IMR-90 (cell line): ENCODE measurements around the gene ATP2A3. TPM values are rescaled to one million over a fixed set of nuclear protein-coding genes. Genes with fewer than 3 reads are reported as not detected.

Experiments
- ATAC-seq: fragments of 200-7000 bp; cut with Tn5 transposase; 2 replicates; pipeline ENCODE4 v1.9.1; 2020; ENCODE audit warnings: low read depth, mild to moderate bottlenecking, moderate library complexity
- BruUV-seq: library from RNA; stranded (reverse); fragments of 400-500 nt; replicated peaks from 2 replicates; lab custom pipeline; 2021; lab: Mats Ljungman, UMichigan
- CTCF ChIA-PET: fragments of 300-600 bp; formaldehyde crosslinking; extraction: SDS; loops from one replicate; lab custom pipeline; 2021; ENCODE audit warnings: antibody characterized with exemption; lab: Yijun Ruan, JAX
- POLR2A ChIA-PET: fragments of 300-600 bp; sonication (Branson Sonifier 250); formaldehyde crosslinking; loops from one replicate; lab custom pipeline; 2022; ENCODE audit warnings: antibody characterized with exemption; ENCODE audit not compliant: unreplicated experiment; lab: Charles Lee
- DNase-seq: peaks from one replicate; pipeline ENCODE4 v3.0.0; 2013
- H2AFZ ChIP-seq: replicated peaks from 2 replicates; pipeline ENCODE3; 2013; ENCODE audit warnings: low read length, mild to moderate bottlenecking; ENCODE audit not compliant: poor library complexity
- H2AK5ac ChIP-seq: 2 replicates; pipeline ENCODE4 v1.6.1; 2013; ENCODE audit warnings: low read depth, low read length, inconsistent platforms
- H2AK9ac ChIP-seq: replicated peaks from 2 replicates; pipeline ENCODE3; 2013; ENCODE audit warnings: mild to moderate bottlenecking, low read depth, low read length, moderate library complexity; ENCODE audit not compliant: poor library complexity
- H2BK120ac ChIP-seq: 2 replicates; pipeline ENCODE4 v1.6.1; 2013; ENCODE audit warnings: low read depth, low read length, inconsistent platforms
- H2BK15ac ChIP-seq: 3 replicates; pipeline ENCODE4 v1.6.1; 2013; ENCODE audit warnings: low read depth, low read length, inconsistent platforms
- H2BK20ac ChIP-seq: 2 replicates; pipeline ENCODE4 v1.6.1; 2013; ENCODE audit warnings: low read depth, mild to moderate bottlenecking, inconsistent platforms, low read length, moderate library complexity
- H2BK5ac ChIP-seq: 2 replicates; pipeline ENCODE4 v1.6.1; 2013; ENCODE audit warnings: mild to moderate bottlenecking, low read depth, low read length, inconsistent platforms; ENCODE audit not compliant: poor library complexity, severe bottlenecking
- H3K14ac ChIP-seq: replicated peaks from 2 replicates; pipeline ENCODE4 v1.6.1; 2013; ENCODE audit warnings: low read depth, low read length, inconsistent platforms
- H3K18ac ChIP-seq: 2 replicates; pipeline ENCODE4 v1.6.1; 2013; ENCODE audit warnings: low read depth, low read length, control low read depth
- H3K23ac ChIP-seq: 2 replicates; pipeline ENCODE4 v1.6.1; 2013; ENCODE audit warnings: low read depth, low read length, inconsistent platforms
- H3K27ac ChIP-seq: 2 replicates; pipeline ENCODE4 v1.5.1; 2013; ENCODE audit warnings: mild to moderate bottlenecking, control low read depth, low read length; ENCODE audit not compliant: insufficient read depth
- H3K27me3 ChIP-seq: 2 replicates; pipeline ENCODE4 v1.6.1; 2013; ENCODE audit warnings: low read length; ENCODE audit not compliant: control insufficient read depth, insufficient read depth
- H3K36me3 ChIP-seq: 2 replicates; pipeline ENCODE4 v1.6.1; 2013; ENCODE audit warnings: low read length, mixed read lengths; ENCODE audit not compliant: control insufficient read depth, insufficient read depth
- H3K4ac ChIP-seq: 2 replicates; pipeline ENCODE4 v1.6.1; 2013; ENCODE audit warnings: low read depth, low read length, inconsistent platforms
- H3K4me1 ChIP-seq: 2 replicates; pipeline ENCODE4 v1.6.1; 2013; ENCODE audit warnings: low read length, mixed read lengths; ENCODE audit not compliant: control insufficient read depth, insufficient read depth
- H3K4me2 ChIP-seq: 2 replicates; pipeline ENCODE4 v1.6.1; 2013; ENCODE audit warnings: low read depth, mild to moderate bottlenecking, control low read depth, low read length, moderate library complexity
- H3K4me3 ChIP-seq: 2 replicates; pipeline ENCODE4 v1.5.1; 2013; ENCODE audit warnings: low read depth, mild to moderate bottlenecking, control low read depth, low read length, moderate library complexity; ENCODE audit not compliant: insufficient read depth
- H3K56ac ChIP-seq: 2 replicates; pipeline ENCODE4 v1.6.1; 2013; ENCODE audit warnings: low read length, inconsistent platforms; ENCODE audit not compliant: insufficient read depth; ENCODE audit errors: extremely low read depth
- H3K79me1 ChIP-seq, 2 experiments: 2 replicates each; pipeline ENCODE4 v1.6.1; 2013; ENCODE audit warnings: low read length in 2 of 2, inconsistent platforms in 1 of 2, low read depth in 1 of 2
- H3K9ac ChIP-seq: 2 replicates; pipeline ENCODE4 v1.6.1; 2013; ENCODE audit warnings: low read depth, low read length, control low read depth
- H3K9me1 ChIP-seq: 2 replicates; pipeline ENCODE4 v1.6.1; 2013; ENCODE audit warnings: low read length, inconsistent platforms; ENCODE audit not compliant: insufficient read depth
- H3K9me3 ChIP-seq: 2 replicates; pipeline ENCODE4 v1.6.1; 2013; ENCODE audit warnings: low read length; ENCODE audit not compliant: control insufficient read depth, insufficient read depth
- H4K20me1 ChIP-seq: 2 replicates; pipeline ENCODE4 v1.6.1; 2013; ENCODE audit warnings: low read length, inconsistent platforms; ENCODE audit not compliant: insufficient read depth
- H4K5ac ChIP-seq: 2 replicates; pipeline ENCODE4 v1.6.1; 2013; ENCODE audit warnings: mild to moderate bottlenecking, low read depth, low read length, control low read depth
- H4K8ac ChIP-seq, 2 experiments: 2 replicates each; pipeline ENCODE4 v1.6.1; 2013; ENCODE audit warnings: low read depth in 2 of 2, low read length in 2 of 2, control low read depth in 1 of 2, inconsistent platforms in 1 of 2
- H4K91ac ChIP-seq: 2 replicates; pipeline ENCODE4 v1.6.1; 2013; ENCODE audit warnings: low read depth, low read length, inconsistent platforms; ENCODE audit not compliant: insufficient read depth
- BHLHE40 ChIP-seq: fragments of 150-350 bp; IDR thresholded peaks from 2 replicates; pipeline ENCODE4 v1.6.1; 2016; ENCODE audit warnings: mild to moderate bottlenecking, low read depth, low read length
- CEBPB ChIP-seq: IDR thresholded peaks from 2 replicates; pipeline ENCODE4 v1.6.1; 2012; ENCODE audit warnings: low read depth, low read length, improper control_type of control experiment
- CHD1 ChIP-seq: IDR thresholded peaks from 2 replicates; pipeline ENCODE4 v1.6.1; 2012; ENCODE audit warnings: low read depth, low read length, improper control_type of control experiment
- MAFK ChIP-seq: IDR thresholded peaks from 2 replicates; pipeline ENCODE4 v1.6.1; 2012; ENCODE audit warnings: low read depth, low read length, improper control_type of control experiment
- NFE2L2 ChIP-seq: fragments of 150-350 bp; IDR thresholded peaks from 2 replicates; pipeline ENCODE4 v1.6.1; 2016; ENCODE audit warnings: low read depth, mild to moderate bottlenecking, low read length
- POLR2A ChIP-seq: IDR thresholded peaks from 2 replicates; pipeline ENCODE4 v1.6.1; 2012; ENCODE audit warnings: mild to moderate bottlenecking, low read depth, low read length
- RAD21 ChIP-seq: IDR thresholded peaks from 2 replicates; pipeline ENCODE4 v1.6.1; 2012; ENCODE audit warnings: low read length, improper control_type of control experiment
- RFX5 ChIP-seq: IDR thresholded peaks from 2 replicates; pipeline ENCODE4 v1.8.0; 2012; ENCODE audit warnings: low read depth, mild to moderate bottlenecking, low read length, moderate library complexity
- SMC3 ChIP-seq: fragments of 150-350 bp; IDR thresholded peaks from 2 replicates; pipeline ENCODE4 v1.6.1; 2016; ENCODE audit warnings: low read depth, mild to moderate bottlenecking, antibody characterized with exemption, low read length, moderate library complexity
- WGBS, 2 experiments: methylation state at CpG; one replicate each; pipeline versions ENCODE4 v1.1.5 to v1.1.7; 2013; ENCODE audit warnings: missing lambda C conversion rate in 2 of 2; ENCODE audit not compliant: insufficient read length in 1 of 2; ENCODE audit errors: extremely low coverage in 2 of 2; 5-methylcytosine and 5-hydroxymethylcytosine counted together
- dilution Hi-C: fragments of 300-500 bp; cut with HindIII; formaldehyde crosslinking; loops from one replicate; pipeline ENCODE4 v1.14.3; 2018; ENCODE audit warnings: low sequenced_read_pairs; ENCODE audit not compliant: unreplicated experiment
- in situ Hi-C: fragments of 300-500 bp; cut with MboI; formaldehyde crosslinking; loops from 3 replicates; pipeline ENCODE4 v1.14.3; 2019; ENCODE audit warnings: low sequenced_read_pairs, inconsistent platforms, mixed read lengths
- intact Hi-C: fragments of 100-400 bp; cut with micrococcal nuclease; formaldehyde crosslinking; loops from 2 replicates; pipeline ENCODE4 v1.10.0; 2022
- polyA plus RNA-seq, 3 experiments: library from polyadenylated mRNA; depleted of rRNA; stranded (reverse); fragments of >200 nt; gene quantifications; 2 replicates each; pipeline ENCODE4 v1.2.3, GENCODE V29; 2012; ENCODE audit warnings: low replicate concordance in 1 of 3
- total RNA-seq: library from RNA; depleted of rRNA; stranded (reverse); fragments of >200 nt; gene quantifications from 2 replicates; pipeline ENCODE4 v1.2.3, GENCODE V29; 2012
- TF ChIP-seq, protein P1 (sequence below): conservative IDR thresholded peaks from 2 replicates; pipeline ENCODE4 v1.5.1; 2012; ENCODE audit warnings: mild to moderate bottlenecking, low read depth, low read length, improper control_type of control experiment
- TF ChIP-seq, protein P2 (sequence below): fragments of 150-350 bp; IDR thresholded peaks from 2 replicates; pipeline ENCODE4 v1.6.1; 2016; ENCODE audit warnings: low read depth, mild to moderate bottlenecking, low read length, moderate library complexity, borderline replicate concordance
- TF ChIP-seq, protein P3 (sequence below): fragments of 150-350 bp; IDR thresholded peaks from 2 replicates; pipeline ENCODE4 v1.6.1; 2017; ENCODE audit warnings: mild to moderate bottlenecking, antibody characterized with exemption, low read length, low read depth

Gene ATP2A3
- total and polyA plus RNA-seq, 2 of the 4 experiments (the other 2 are of a cell fraction) = 0.18 to 0.63 TPM

DNA sequence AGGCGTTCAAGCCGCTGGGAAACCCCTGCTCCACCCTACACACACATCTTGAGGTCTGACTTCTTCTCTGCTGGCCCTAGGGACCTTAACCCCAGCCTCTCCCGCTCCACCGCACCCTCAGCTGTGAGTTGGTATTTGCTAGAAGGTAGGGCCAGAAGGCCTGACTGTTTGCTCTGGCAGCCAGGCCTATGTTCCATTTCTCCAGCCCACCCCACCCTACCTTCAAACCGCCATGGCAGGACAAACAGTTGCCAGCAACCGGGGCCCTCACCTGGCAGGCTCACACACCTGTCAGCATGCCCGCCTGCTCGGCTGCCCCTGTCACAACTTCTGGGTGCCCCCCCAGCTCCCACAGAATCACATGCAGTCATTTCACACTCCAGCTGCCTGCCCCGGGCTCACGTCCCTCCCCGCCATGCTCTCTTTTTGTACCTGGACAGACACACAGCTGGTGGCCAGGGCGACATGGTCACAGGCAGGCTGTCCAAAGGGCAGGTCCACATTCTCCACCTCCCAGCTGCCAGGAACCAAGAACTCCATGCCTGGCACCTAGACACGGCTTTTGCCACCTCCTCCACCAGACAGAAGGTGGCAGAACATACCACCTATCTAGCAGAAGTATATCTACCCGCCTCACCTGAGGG lies 2.6 kb upstream of the ATP2A3 start:
- intact Hi-C loops = no loop called here
- dilution Hi-C loops = no loop called here
- no peak overlapping the region for H4K5ac ChIP-seq
- H2AK5ac ChIP-seq = no peak overlapping the region
- no peak overlapping the region for H2AFZ ChIP-seq
- ChIA-PET CTCF (no interaction called here), POLR2A (no interaction called here)
- no peaks in the 10 kb centered on the region for H3K9me3 ChIP-seq
- DNase-seq = no peak
- in situ Hi-C loops = no loop called here
- H4K8ac ChIP-seq = no peak overlapping the region
- no peak overlapping the region for H3K4me3 ChIP-seq
- ATAC-seq = no peak
- peaks cover 60% of the 10 kb centered on the region for H3K27me3 ChIP-seq
- no TSS peak for BruUV-seq
- H4K91ac ChIP-seq = no peak overlapping the region
- no peak overlapping the region for H3K18ac ChIP-seq
- no peak for TF ChIP-seq MAFK
- no peak for TF ChIP-seq BHLHE40
- no peak for TF ChIP-seq RFX5
- TF ChIP-seq POLR2A = no peak
- TF ChIP-seq RAD21 = no peak
- no peak for TF ChIP-seq SMC3
- no peak for TF ChIP-seq NFE2L2
- TF ChIP-seq, protein P1, sequence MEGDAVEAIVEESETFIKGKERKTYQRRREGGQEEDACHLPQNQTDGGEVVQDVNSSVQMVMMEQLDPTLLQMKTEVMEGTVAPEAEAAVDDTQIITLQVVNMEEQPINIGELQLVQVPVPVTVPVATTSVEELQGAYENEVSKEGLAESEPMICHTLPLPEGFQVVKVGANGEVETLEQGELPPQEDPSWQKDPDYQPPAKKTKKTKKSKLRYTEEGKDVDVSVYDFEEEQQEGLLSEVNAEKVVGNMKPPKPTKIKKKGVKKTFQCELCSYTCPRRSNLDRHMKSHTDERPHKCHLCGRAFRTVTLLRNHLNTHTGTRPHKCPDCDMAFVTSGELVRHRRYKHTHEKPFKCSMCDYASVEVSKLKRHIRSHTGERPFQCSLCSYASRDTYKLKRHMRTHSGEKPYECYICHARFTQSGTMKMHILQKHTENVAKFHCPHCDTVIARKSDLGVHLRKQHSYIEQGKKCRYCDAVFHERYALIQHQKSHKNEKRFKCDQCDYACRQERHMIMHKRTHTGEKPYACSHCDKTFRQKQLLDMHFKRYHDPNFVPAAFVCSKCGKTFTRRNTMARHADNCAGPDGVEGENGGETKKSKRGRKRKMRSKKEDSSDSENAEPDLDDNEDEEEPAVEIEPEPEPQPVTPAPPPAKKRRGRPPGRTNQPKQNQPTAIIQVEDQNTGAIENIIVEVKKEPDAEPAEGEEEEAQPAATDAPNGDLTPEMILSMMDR = no peak
- TF ChIP-seq, protein P2, sequence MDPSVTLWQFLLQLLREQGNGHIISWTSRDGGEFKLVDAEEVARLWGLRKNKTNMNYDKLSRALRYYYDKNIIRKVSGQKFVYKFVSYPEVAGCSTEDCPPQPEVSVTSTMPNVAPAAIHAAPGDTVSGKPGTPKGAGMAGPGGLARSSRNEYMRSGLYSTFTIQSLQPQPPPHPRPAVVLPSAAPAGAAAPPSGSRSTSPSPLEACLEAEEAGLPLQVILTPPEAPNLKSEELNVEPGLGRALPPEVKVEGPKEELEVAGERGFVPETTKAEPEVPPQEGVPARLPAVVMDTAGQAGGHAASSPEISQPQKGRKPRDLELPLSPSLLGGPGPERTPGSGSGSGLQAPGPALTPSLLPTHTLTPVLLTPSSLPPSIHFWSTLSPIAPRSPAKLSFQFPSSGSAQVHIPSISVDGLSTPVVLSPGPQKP = no peak
- no peak for TF ChIP-seq CHD1
- TF ChIP-seq, protein P3, sequence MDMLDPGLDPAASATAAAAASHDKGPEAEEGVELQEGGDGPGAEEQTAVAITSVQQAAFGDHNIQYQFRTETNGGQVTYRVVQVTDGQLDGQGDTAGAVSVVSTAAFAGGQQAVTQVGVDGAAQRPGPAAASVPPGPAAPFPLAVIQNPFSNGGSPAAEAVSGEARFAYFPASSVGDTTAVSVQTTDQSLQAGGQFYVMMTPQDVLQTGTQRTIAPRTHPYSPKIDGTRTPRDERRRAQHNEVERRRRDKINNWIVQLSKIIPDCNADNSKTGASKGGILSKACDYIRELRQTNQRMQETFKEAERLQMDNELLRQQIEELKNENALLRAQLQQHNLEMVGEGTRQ = no peak
- no peak for TF ChIP-seq CEBPB
- no peak overlapping the region for H2BK20ac ChIP-seq
- no peaks in the 10 kb centered on the region for H4K20me1 ChIP-seq
- H2AK9ac ChIP-seq = no peak overlapping the region
- H3K9me1 ChIP-seq = no peaks in the 10 kb centered on the region
- WGBS, 2 experiments = 83% methylated on average over 2 of the region's 14 CpGs; no CpG with 5 or more reads in 1 of the 2 experiments
- no peak overlapping the region for H3K27ac ChIP-seq
- no peaks in the 10 kb centered on the region for H3K79me1 ChIP-seq
- H3K4me2 ChIP-seq = no peak overlapping the region
- H2BK15ac ChIP-seq = no peak overlapping the region
- peaks cover 5% of the 10 kb centered on the region; the same call in 1 of the 2 replicates for H3K4me1 ChIP-seq
- no peak overlapping the region for H3K4ac ChIP-seq
- no peak overlapping the region for H3K14ac ChIP-seq
- no peaks in the 10 kb centered on the region for H3K36me3 ChIP-seq
- no peak overlapping the region for H2BK5ac ChIP-seq
- H3K23ac ChIP-seq = no peak overlapping the region
- no peak overlapping the region for H3K56ac ChIP-seq
- H2BK120ac ChIP-seq = no peak overlapping the region
- no peak overlapping the region for H3K9ac ChIP-seq
